Ovary (tissue), 9 donors: ENCODE results near the gene RSPH1. TPM values are rescaled to one million over a fixed set of nuclear protein-coding genes. Genes with fewer than 3 reads are reported as not detected.

Source experiments
- DNase-seq, 5 donors: peaks; one replicate each; pipeline ENCODE4 v3.0.0-alpha.2; 2019 to 2020
- H3K27ac ChIP-seq, 2 donors: fragments of 200-600 bp; one replicate each; pipeline versions ENCODE4 v1.5.1 to v1.8.0; 2019 to 2022
- H3K27me3 ChIP-seq: fragments of 200-600 bp; one replicate; pipeline ENCODE4 v1.8.0; 2022
- H3K36me3 ChIP-seq: fragments of 200-600 bp; sonication (generic); one replicate; pipeline ENCODE4 v1.5.1; 2019
- H3K4me1 ChIP-seq: one replicate; pipeline ENCODE4 v1.8.1; 2013; ENCODE audit warnings: mild to moderate bottlenecking, moderate library complexity; ENCODE audit not compliant: insufficient read depth
- H3K4me3 ChIP-seq: fragments of 200-600 bp; sonication (generic); one replicate; pipeline ENCODE4 v1.5.1; 2017
- H3K9me3 ChIP-seq, 2 donors: fragments of 200-600 bp in 1 of 2; sonication (generic) in 1 of 2; one replicate each; pipeline versions ENCODE4 v1.5.1 to v1.8.1; 2013 to 2019; ENCODE audit warnings: mild to moderate bottlenecking in 1 of 2, moderate library complexity in 1 of 2
- EP300 ChIP-seq: sonication (generic); formaldehyde crosslinking; IDR thresholded peaks from one replicate; pipeline ENCODE4 v1.6.1; 2017; ENCODE audit warnings: antibody characterized with exemption
- POLR2A ChIP-seq: fragments of 450-650 bp; IDR thresholded peaks from one replicate; pipeline ENCODE4 v1.6.1; 2017; ENCODE audit warnings: antibody characterized with exemption, mild to moderate bottlenecking, moderate library complexity
- WGBS, 3 donors: extraction: QIAGEN DNeasy Blood & Tissue Kit in 1 of 3; methylation state at CpG; one replicate each; pipeline versions ENCODE4 v1.1.5 to v1.1.7; 2013 to 2017; 5-methylcytosine and 5-hydroxymethylcytosine counted together
- intact Hi-C, 4 donors: fragments of 100-400 bp; cut with DNase I; formaldehyde crosslinking; loops; one replicate each; pipeline versions ENCODE4 v1.11.0 to v1.15.1; 2022 to 2023
- polyA plus RNA-seq, 2 donors: library from polyadenylated mRNA; stranded (reverse); fragments of 200-250 nt in 1 of 2; fragments of 350-450 nt in 1 of 2; fragmentation: Illumina TruSeq in 1 of 2; extraction: RNeasy Lipid Tissue Mini Kit (QIAGEN cat#74804) in 1 of 2; gene quantifications; one replicate each; pipeline ENCODE4 v1.2.3, GENCODE V29; 2013 to 2014
- total RNA-seq, 7 donors: library from RNA; depleted of rRNA in 2 of 7; stranded (reverse); fragments of >200 nt in 2 of 7; fragmentation: NEBNext Ultra II Directional in 3 of 7; extraction: Animal tissue kit (Norgen Biotek cat#: 25700) in 3 of 7; gene quantifications; one replicate each; pipeline versions ENCODE4 v1.1.0 to v1.2.4, GENCODE V29; 2016 to 2023
- TF ChIP-seq, protein P1 (sequence below), 3 donors: fragments of 450-650 bp in 2 of 3; fragments of 200-600 bp in 1 of 3; IDR thresholded peaks; one replicate each; pipeline versions ENCODE4 v1.5.1 to v1.8.0; 2016 to 2022; ENCODE audit warnings: antibody characterized with exemption in 3 of 3, mild to moderate bottlenecking in 1 of 3
- donor health status: DM: no; HTN: no; CAD: no; lungs with moderate emphysema.
- donor health status: DM: no; HTN: no; CAD: no.
- donor health status: Bipolar disorder and iron deficiency.
- donor health status: DM: yes; HTN: yes; CAD: no.
- donor health status: DM: no; HTN: no; CAD: no.
- donor health status: DM: yes; HTN: yes; CAD: no.

RSPH1 gene
- total and polyA plus RNA-seq, 9 donors = 0.76 to 37.5 (median 2.5) TPM

DNA sequence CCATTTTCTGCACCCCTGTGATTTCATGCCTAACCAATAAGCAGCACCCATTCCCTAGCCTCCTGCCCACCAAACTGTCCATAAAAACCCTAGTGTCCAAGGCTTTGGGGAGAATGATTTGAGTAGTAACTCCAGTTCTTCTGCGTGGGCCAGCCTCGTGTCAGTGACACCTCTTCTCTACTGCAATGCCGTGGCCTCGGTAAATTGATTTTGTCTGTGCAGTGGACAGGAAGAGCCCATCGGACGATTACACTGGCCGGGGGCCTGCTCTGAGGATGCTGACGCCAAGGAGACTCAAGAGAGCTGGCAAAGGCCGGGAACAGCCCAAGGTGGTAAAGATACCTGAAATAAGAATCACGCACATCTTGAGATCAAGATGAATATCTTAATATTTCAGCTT lies 29.3 kb downstream of the RSPH1 start:
- Histone ChIP-seq H3K27me3 (no peaks in the 10 kb centered on the region), H3K36me3 (no peaks in the 10 kb centered on the region), H3K4me3 (no peak overlapping the region), H3K27ac (no peak overlapping the region), H3K4me1 (no peaks in the 10 kb centered on the region), H3K9me3 (no peaks in the 10 kb centered on the region)
- intact Hi-C loops = no loop called here
- WGBS, 3 donors = 89 to 93% (median 92%) methylated on average over 10 of the region's 10 CpGs
- TF ChIP-seq EP300 (no peak), POLR2A (no peak)
- TF ChIP-seq, protein P1, sequence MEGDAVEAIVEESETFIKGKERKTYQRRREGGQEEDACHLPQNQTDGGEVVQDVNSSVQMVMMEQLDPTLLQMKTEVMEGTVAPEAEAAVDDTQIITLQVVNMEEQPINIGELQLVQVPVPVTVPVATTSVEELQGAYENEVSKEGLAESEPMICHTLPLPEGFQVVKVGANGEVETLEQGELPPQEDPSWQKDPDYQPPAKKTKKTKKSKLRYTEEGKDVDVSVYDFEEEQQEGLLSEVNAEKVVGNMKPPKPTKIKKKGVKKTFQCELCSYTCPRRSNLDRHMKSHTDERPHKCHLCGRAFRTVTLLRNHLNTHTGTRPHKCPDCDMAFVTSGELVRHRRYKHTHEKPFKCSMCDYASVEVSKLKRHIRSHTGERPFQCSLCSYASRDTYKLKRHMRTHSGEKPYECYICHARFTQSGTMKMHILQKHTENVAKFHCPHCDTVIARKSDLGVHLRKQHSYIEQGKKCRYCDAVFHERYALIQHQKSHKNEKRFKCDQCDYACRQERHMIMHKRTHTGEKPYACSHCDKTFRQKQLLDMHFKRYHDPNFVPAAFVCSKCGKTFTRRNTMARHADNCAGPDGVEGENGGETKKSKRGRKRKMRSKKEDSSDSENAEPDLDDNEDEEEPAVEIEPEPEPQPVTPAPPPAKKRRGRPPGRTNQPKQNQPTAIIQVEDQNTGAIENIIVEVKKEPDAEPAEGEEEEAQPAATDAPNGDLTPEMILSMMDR (IDR thresholded peaks at IDR 0.05) = no peak
- DNase-seq = no peak

DNA sequence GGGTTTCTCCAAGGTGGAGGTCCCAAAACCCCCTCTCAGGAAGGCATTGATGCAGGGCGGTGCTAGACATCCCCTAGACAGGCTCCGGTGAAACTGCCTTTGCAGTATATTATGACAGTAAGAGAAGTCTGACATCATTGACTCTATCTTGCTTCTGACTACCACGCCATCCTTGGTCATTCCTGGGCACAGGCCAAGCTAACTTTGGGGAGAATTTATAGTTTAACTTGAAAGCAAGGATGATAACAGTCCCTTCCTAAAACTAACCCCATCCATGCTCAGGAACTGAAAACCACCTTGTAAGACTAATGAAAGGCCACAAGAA lies 30.3 kb downstream of the RSPH1 start:
- no peaks in the 10 kb centered on the region for H3K36me3 ChIP-seq
- TF ChIP-seq, protein P1 (IDR thresholded peaks at IDR 0.05) = no peak
- TF ChIP-seq EP300 (no peak), POLR2A (no peak)
- no peak overlapping the region for H3K4me3 ChIP-seq
- no peak for DNase-seq
- intact Hi-C loops = no loop called here
- H3K9me3 ChIP-seq = no peaks in the 10 kb centered on the region
- H3K4me1 ChIP-seq = no peaks in the 10 kb centered on the region
- no peaks in the 10 kb centered on the region for H3K27me3 ChIP-seq
- WGBS, 3 donors = 89 to 94% (median 92%) methylated on average over 3 of the region's 3 CpGs
- no peak overlapping the region for H3K27ac ChIP-seq

DNA sequence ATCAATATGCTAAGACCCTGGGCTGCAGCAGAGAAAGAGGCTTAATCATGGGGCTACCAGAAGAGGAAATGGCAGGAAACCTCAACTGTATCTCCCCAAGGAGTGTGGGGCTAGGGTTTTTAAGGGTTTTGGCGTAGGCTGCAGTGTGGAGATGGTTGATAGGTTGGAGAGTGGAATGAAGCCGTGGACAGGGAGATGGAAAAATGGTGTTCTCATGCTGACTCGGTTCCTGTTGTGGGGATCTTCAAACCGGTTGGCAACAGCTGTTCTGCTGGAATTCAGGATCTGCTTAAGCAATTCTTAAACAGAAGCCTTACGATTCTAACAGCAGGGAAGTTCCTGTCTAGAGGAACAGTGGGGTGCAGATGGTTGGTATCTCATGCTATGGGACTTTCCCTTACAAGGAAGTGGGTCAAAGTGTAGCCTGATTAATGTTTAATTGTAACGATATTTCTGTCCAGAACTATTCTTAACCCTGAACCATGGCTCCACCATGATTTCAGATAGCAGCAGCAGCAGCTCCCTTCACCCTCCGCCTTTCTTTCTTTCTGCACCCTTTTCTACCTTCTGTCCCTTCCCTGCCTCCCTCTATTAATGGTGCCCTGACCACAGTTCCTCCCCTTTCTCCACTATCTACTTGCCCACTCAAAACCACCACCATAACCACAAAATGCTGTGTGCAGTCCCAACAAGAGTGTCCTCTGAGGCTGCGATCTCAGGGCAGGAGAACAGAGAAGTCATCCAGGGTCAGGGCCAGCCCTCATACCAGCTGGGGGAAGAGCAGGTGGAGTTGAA lies 30.8 kb downstream of the RSPH1 start:
- no peak for DNase-seq
- Histone ChIP-seq H3K4me1 (no peaks in the 10 kb centered on the region), H3K27me3 (no peaks in the 10 kb centered on the region), H3K4me3 (no peak overlapping the region), H3K27ac (no peak overlapping the region), H3K36me3 (no peaks in the 10 kb centered on the region), H3K9me3 (no peaks in the 10 kb centered on the region)
- TF ChIP-seq EP300 (no peak), POLR2A (no peak)
- TF ChIP-seq, protein P1 (IDR thresholded peaks at IDR 0.05) = no peak
- WGBS, 3 donors = 29 to 40% (median 40%) methylated on average over 8 of the region's 8 CpGs
- intact Hi-C loops = no loop called here

DNA sequence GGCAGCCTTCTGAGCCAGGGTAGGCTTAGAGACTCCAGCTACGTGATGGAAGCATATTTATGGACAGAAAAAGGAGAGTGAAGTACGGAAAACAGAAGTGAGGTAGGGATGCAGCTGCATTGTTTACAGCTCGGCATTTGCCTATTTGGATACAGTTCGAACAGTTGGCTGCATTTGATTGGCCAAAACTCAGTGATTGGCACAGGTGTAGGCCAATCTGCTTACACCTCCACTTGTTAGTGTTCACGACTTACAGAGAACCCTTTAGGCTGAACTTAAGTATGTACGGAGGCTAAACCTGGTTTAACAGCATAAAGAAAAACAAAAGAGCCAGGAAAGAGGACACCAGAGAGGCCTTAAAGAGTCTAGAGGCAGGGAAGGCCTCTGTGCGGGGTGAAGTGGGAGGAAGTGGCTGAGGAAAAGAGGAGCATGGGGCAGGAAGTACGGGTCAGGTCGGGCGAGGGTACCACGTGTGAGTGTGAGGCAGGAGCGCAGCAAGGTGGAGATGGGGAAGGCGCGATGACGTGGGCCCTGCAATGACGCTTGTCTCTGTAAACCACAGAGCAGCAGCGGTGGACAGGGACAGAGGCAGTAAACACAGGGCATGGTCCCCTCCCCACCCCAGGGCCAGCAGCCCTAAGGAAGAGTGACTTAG lies 32.0 kb downstream of the RSPH1 start:
- intact Hi-C loops = no loop called here
- 84 to 88% (median 84%) methylated on average over 17 of the region's 17 CpGs for WGBS, 3 donors
- no peaks in the 10 kb centered on the region for H3K27me3 ChIP-seq
- H3K36me3 ChIP-seq = no peaks in the 10 kb centered on the region
- no peaks in the 10 kb centered on the region for H3K9me3 ChIP-seq
- H3K4me3 ChIP-seq = no peak overlapping the region
- DNase-seq = no peak
- TF ChIP-seq, protein P1 (IDR thresholded peaks at IDR 0.05) = no peak
- no peak for TF ChIP-seq EP300
- no peak for TF ChIP-seq POLR2A
- no peak overlapping the region for H3K27ac ChIP-seq
- H3K4me1 ChIP-seq = no peaks in the 10 kb centered on the region
